Hepatic stellate cell (primary cell): ENCODE data around the gene RAB7B.
"Not testable (repeated sequence)": the region's sequence is repeated elsewhere in the genome, so short reads cannot be mapped to it uniquely, and the experiment has no call there.

Experiments used
- DNase-seq: peaks from one replicate; pipeline ENCODE4 v3.0.0; 2011; ENCODE audit warnings: low spot score

The RAB7B gene

GRCh38 chr1:205996641-205997040 lies 6.6 kb downstream of the RAB7B start:
- DNase-seq = not testable (repeated sequence)

- DNase-seq = no peak
Observed at GRCh38 chr1:205994346-205994745, 8.8 kb downstream of the RAB7B start.

- DNase-seq = no peak
Observed at GRCh38 chr1:205993068-205993467, 10.1 kb downstream of the RAB7B start.

- no peak for DNase-seq
Observed at GRCh38 chr1:205992218-205992882, 10.8 kb downstream of the RAB7B start.

GRCh38 chr1:205991237-205991636 lies 12.0 kb downstream of the RAB7B start:
- no peak for DNase-seq

- no peak for DNase-seq
Observed at GRCh38 chr1:205990226-205990625, 13.0 kb downstream of the RAB7B start.

- DNase-seq = no peak
Observed at GRCh38 chr1:205989786-205990185, 13.4 kb downstream of the RAB7B start.

- DNase-seq = no peak
Observed at GRCh38 chr1:205988585-205988995, 14.6 kb downstream of the RAB7B start.

- DNase-seq = no peak
Observed at GRCh38 chr1:205986861-205987260, 16.3 kb downstream of the RAB7B start.

GRCh38 chr1:205986292-205986691 lies 16.9 kb downstream of the RAB7B start:
- no peak for DNase-seq

GRCh38 chr1:205985330-205986005 lies 17.7 kb downstream of the RAB7B start:
- no peak for DNase-seq

- DNase-seq = peak; percentile 74
Observed at GRCh38 chr1:205983925-205984725, 19.1 kb downstream of the RAB7B start.

GRCh38 chr1:205981257-205981656 lies 21.9 kb downstream of the RAB7B start:
- no peak for DNase-seq

GRCh38 chr1:205980237-205980870 lies 22.8 kb downstream of the RAB7B start:
- no peak for DNase-seq

- DNase-seq = no peak
Observed at GRCh38 chr1:205979301-205979700, 23.9 kb downstream of the RAB7B start.

GRCh38 chr1:205978676-205979075 lies 24.5 kb downstream of the RAB7B start:
- DNase-seq = no peak

GRCh38 chr1:205977402-205978014 lies 25.7 kb downstream of the RAB7B start:
- DNase-seq = peak; percentile 74

GRCh38 chr1:205976708-205977401 lies 26.3 kb downstream of the RAB7B start:
- DNase-seq = peak; percentile 57

- no peak for DNase-seq
Observed at GRCh38 chr1:205976036-205976435, 27.2 kb downstream of the RAB7B start.

GRCh38 chr1:205975387-205975998 lies 27.7 kb downstream of the RAB7B start:
- DNase-seq = no peak

GRCh38 chr1:205974712-205975111 lies 28.5 kb downstream of the RAB7B start:
- no peak for DNase-seq
